Measurements from ENCODE around the gene METTL8.

DNA sequence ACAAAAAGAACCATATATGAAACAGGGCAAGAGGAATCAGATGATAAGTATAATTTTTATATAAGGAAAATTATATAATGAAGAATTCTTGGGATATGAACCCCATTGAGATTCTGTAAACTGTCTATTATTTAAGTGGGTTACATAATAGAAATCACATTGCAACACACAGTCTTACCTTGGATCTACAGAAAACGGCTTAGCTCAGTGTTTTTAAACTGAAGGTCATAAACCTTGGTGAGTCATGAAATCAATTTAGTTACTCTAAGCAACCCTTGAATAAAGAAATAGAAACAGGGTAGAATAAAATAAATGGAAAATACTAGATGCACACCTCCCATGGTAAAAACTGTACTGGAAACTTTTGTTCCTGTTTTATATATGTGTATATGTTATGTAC is 50.7 kb downstream of the METTL8 start:
- TF ChIP-seq, protein P1, sequence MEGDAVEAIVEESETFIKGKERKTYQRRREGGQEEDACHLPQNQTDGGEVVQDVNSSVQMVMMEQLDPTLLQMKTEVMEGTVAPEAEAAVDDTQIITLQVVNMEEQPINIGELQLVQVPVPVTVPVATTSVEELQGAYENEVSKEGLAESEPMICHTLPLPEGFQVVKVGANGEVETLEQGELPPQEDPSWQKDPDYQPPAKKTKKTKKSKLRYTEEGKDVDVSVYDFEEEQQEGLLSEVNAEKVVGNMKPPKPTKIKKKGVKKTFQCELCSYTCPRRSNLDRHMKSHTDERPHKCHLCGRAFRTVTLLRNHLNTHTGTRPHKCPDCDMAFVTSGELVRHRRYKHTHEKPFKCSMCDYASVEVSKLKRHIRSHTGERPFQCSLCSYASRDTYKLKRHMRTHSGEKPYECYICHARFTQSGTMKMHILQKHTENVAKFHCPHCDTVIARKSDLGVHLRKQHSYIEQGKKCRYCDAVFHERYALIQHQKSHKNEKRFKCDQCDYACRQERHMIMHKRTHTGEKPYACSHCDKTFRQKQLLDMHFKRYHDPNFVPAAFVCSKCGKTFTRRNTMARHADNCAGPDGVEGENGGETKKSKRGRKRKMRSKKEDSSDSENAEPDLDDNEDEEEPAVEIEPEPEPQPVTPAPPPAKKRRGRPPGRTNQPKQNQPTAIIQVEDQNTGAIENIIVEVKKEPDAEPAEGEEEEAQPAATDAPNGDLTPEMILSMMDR (IDR thresholded peaks at IDR 0.05) = no peak
- no peak for TF ChIP-seq ZFX (IDR thresholded peaks at IDR 0.05; ENCODE audit: borderline replicate concordance)

Measured in 22Rv1 (cell line).